ENCODE results near the gene HEATR5A. TPM values are rescaled to one million over a fixed set of nuclear protein-coding genes. Genes with fewer than 3 reads are reported as not detected.
"Not testable (repeated sequence)": the region's sequence is repeated elsewhere in the genome, so short reads cannot be mapped to it uniquely, and the experiment has no call there.

Gene HEATR5A
- total and polyA plus RNA-seq, 4 donors, result 10.9 to 54.0 (median 28.9) TPM

GRCh38 chr14:31280871-31281220 is 139.5 kb downstream of the HEATR5A start:
- Histone ChIP-seq H3K4me3 (no peak overlapping the region), H3K9ac (ENCODE audit: insufficient read depth in 1 of 2, low read length in 2 of 2) (no peak overlapping the region), H3K27me3 (ENCODE audit: control insufficient read depth in 3 of 3, insufficient read depth in 3 of 3, low read length in 2 of 3) (no peaks in the 10 kb centered on the region), H3K4me1 (ENCODE audit: control insufficient read depth in 5 of 5, insufficient read depth in 5 of 5, low read length in 5 of 5) (no peaks in the 10 kb centered on the region), H3K9me3 (ENCODE audit: control insufficient read depth in 4 of 4, insufficient read depth in 3 of 4, low read length in 3 of 4) (peaks cover 0 to 8% (median 0%) of the 10 kb centered on the region in 4 donors), H3K36me3 (ENCODE audit: control insufficient read depth in 4 of 4, insufficient read depth in 4 of 4, low read length in 4 of 4) (no peaks in the 10 kb centered on the region), H3K27ac (ENCODE audit: low read depth in 1 of 2, low read length in 1 of 2) (no peak overlapping the region)
- DNase-seq (no peak), ATAC-seq (ENCODE audit: insufficient read depth, low FRiP score) (no peak)
- 84 to 96% methylated on average over 3 of the region's 3 CpGs for WGBS, 2 donors
- TF ChIP-seq CTCF (IDR thresholded peaks at IDR 0.05; ENCODE audit: control extremely low read depth, extremely low read depth), result no peak

GRCh38 chr14:31280132-31280870 is 140.0 kb downstream of the HEATR5A start:
- no peak for TF ChIP-seq CTCF (IDR thresholded peaks at IDR 0.05; ENCODE audit: control extremely low read depth, extremely low read depth)
- Histone ChIP-seq H3K9ac (ENCODE audit: insufficient read depth in 1 of 2, low read length in 2 of 2) (no peak overlapping the region), H3K4me3 (no peak overlapping the region), H3K27ac (ENCODE audit: low read depth in 1 of 2, low read length in 1 of 2) (no peak overlapping the region), H3K36me3 (ENCODE audit: control insufficient read depth in 4 of 4, insufficient read depth in 4 of 4, low read length in 4 of 4) (no peaks in the 10 kb centered on the region), H3K9me3 (ENCODE audit: control insufficient read depth in 4 of 4, insufficient read depth in 3 of 4, low read length in 3 of 4) (peaks cover 0 to 8% (median 0%) of the 10 kb centered on the region in 4 donors), H3K27me3 (ENCODE audit: control insufficient read depth in 3 of 3, insufficient read depth in 3 of 3, low read length in 2 of 3) (no peaks in the 10 kb centered on the region), H3K4me1 (ENCODE audit: control insufficient read depth in 5 of 5, insufficient read depth in 5 of 5, low read length in 5 of 5) (no peaks in the 10 kb centered on the region)
- ATAC-seq (ENCODE audit: insufficient read depth, low FRiP score), result no peak
- no peak for DNase-seq
- WGBS, 2 donors, result 85 to 88% methylated on average over 4 of the region's 4 CpGs

GRCh38 chr14:31278883-31279282 is 141.5 kb downstream of the HEATR5A start:
- Histone ChIP-seq H3K9me3 (ENCODE audit: control insufficient read depth in 4 of 4, insufficient read depth in 3 of 4, low read length in 3 of 4) (peaks cover 0 to 8% (median 0%) of the 10 kb centered on the region in 4 donors), H3K27ac (ENCODE audit: low read depth in 1 of 2, low read length in 1 of 2) (no peak overlapping the region), H3K4me1 (ENCODE audit: control insufficient read depth in 5 of 5, insufficient read depth in 5 of 5, low read length in 5 of 5) (no peaks in the 10 kb centered on the region), H3K27me3 (ENCODE audit: control insufficient read depth in 3 of 3, insufficient read depth in 3 of 3, low read length in 2 of 3) (no peaks in the 10 kb centered on the region), H3K9ac (ENCODE audit: insufficient read depth in 1 of 2, low read length in 2 of 2) (no peak overlapping the region), H3K36me3 (ENCODE audit: control insufficient read depth in 4 of 4, insufficient read depth in 4 of 4, low read length in 4 of 4) (no peaks in the 10 kb centered on the region), H3K4me3 (no peak overlapping the region)
- no peak for DNase-seq
- no peak for ATAC-seq (ENCODE audit: insufficient read depth, low FRiP score)
- 92 to 97% methylated on average over 1 of the region's 1 CpG for WGBS, 2 donors
- TF ChIP-seq CTCF (IDR thresholded peaks at IDR 0.05; ENCODE audit: control extremely low read depth, extremely low read depth), result no peak

DNA sequence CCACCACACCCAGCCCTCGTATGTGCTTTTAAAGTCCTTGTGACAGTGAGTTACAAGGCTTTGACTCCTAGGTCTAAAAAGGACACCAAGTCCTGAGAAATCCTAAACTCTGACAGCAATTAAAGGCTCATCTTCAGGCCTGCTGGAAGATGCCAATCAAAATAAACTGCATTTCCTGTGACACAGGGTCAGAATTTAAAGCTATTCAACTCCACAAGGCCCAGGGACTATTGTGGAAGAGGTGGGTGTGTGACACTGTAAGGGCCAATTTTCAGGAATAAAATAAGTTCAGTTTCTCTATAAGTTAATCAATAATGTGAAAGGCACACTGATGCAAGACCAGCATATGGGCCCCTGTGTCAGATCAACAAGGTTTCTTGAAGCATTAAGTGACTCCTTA is 143.3 kb downstream of the HEATR5A start:
- H3K27ac ChIP-seq (ENCODE audit: low read depth in 1 of 2, low read length in 1 of 2), result no peak overlapping the region
- no peak for TF ChIP-seq CTCF (IDR thresholded peaks at IDR 0.05; ENCODE audit: control extremely low read depth, extremely low read depth)
- no peak for ATAC-seq (ENCODE audit: insufficient read depth, low FRiP score)

GRCh38 chr14:31276417-31276816 is 143.9 kb downstream of the HEATR5A start:
- H3K9ac ChIP-seq (ENCODE audit: insufficient read depth in 1 of 2, low read length in 2 of 2); H3K9me3 ChIP-seq (ENCODE audit: control insufficient read depth in 4 of 4, insufficient read depth in 3 of 4, low read length in 3 of 4); ATAC-seq (ENCODE audit: insufficient read depth, low FRiP score); H3K36me3 ChIP-seq (ENCODE audit: control insufficient read depth in 4 of 4, insufficient read depth in 4 of 4, low read length in 4 of 4); H3K4me1 ChIP-seq (ENCODE audit: control insufficient read depth in 5 of 5, insufficient read depth in 5 of 5, low read length in 5 of 5); DNase-seq; H3K27ac ChIP-seq (ENCODE audit: low read depth in 1 of 2, low read length in 1 of 2); H3K27me3 ChIP-seq (ENCODE audit: control insufficient read depth in 3 of 3, insufficient read depth in 3 of 3, low read length in 2 of 3); H3K4me3 ChIP-seq: not testable (repeated sequence)
- 73 to 89% methylated on average over 5 of the region's 5 CpGs for WGBS, 2 donors

More for the DNA sequence above, 143.3 kb downstream of the HEATR5A start:
- Histone ChIP-seq H3K9me3 (ENCODE audit: control insufficient read depth in 4 of 4, insufficient read depth in 3 of 4, low read length in 3 of 4) (peaks cover 0 to 8% (median 0%) of the 10 kb centered on the region in 4 donors), H3K9ac (ENCODE audit: insufficient read depth in 1 of 2, low read length in 2 of 2) (no peak overlapping the region), H3K36me3 (ENCODE audit: control insufficient read depth in 4 of 4, insufficient read depth in 4 of 4, low read length in 4 of 4) (no peaks in the 10 kb centered on the region), H3K27me3 (ENCODE audit: control insufficient read depth in 3 of 3, insufficient read depth in 3 of 3, low read length in 2 of 3) (no peaks in the 10 kb centered on the region), H3K4me3 (no peak overlapping the region), H3K4me1 (ENCODE audit: control insufficient read depth in 5 of 5, insufficient read depth in 5 of 5, low read length in 5 of 5) (no peaks in the 10 kb centered on the region)
- WGBS, 2 donors, result 79 to 82% methylated on average over 1 of the region's 1 CpG
- DNase-seq, result no peak
